ENCODE results near the gene CRMP1. TPM values are rescaled to one million over a fixed set of nuclear protein-coding genes. Genes with fewer than 3 reads are reported as not detected.
A peak's percentile ranks its signal among the peaks of the same experiment; 100 is the strongest.

CRMP1 gene
- total RNA-seq = 1.3 TPM
- long read RNA-seq, partial matches to known transcripts = 0 of 1 reads
- long read RNA-seq, other reads (novel, unspliced or antisense) = 1 of 1 reads

DNA sequence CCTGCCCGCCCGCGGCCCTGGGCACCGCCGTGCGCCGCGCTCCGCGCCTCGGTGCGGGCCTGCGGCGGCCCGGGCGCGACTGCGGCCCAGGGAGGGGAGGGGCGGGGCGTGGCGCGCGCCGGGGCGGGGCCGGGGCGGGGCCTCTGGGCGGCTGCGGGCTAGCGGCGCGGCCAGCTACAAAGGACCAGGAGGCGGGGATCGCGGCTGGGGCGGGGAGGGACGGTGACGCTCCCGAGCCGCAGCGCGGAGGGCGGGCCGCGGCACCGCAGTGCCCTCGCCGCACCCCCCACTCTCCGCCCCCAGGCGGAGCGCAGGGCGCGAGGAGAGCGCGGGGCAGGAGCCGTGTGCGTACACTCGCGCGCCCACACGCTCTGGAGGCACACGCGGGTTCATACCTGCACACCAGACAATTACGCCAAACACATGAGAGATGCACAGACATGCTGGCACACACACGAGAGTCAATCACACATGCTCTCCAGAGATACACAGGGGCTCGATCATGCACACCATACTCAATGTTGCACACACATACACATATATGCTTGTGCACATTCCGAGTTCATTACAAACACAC is at the start of gene CRMP1:
Gene CRMP1 (minus strand): TSS at position 83 of the 577 bp plus-strand sequence. CDS start 117 bp downstream, outside the sequence.
- DNase-seq = peak; percentile 55
- intact Hi-C loops (cut with micrococcal nuclease) = no loop called here
- ATAC-seq = peak; percentile 76

- no peak for ATAC-seq
- no peak for DNase-seq
- intact Hi-C loops (cut with micrococcal nuclease) = no loop called here
Measured at GRCh38 chr4:5941601-5942000, 48.7 kb upstream of the CRMP1 start.

GRCh38 chr4:5940470-5941203 is 47.8 kb upstream of the CRMP1 start:
- no peak for ATAC-seq
- DNase-seq = no peak
- intact Hi-C loops (cut with micrococcal nuclease) = no loop called here

- intact Hi-C loops (cut with micrococcal nuclease) = no loop called here
- ATAC-seq = no peak
Measured at GRCh38 chr4:5933996-5934831, 41.3 kb upstream of the CRMP1 start.

DNA sequence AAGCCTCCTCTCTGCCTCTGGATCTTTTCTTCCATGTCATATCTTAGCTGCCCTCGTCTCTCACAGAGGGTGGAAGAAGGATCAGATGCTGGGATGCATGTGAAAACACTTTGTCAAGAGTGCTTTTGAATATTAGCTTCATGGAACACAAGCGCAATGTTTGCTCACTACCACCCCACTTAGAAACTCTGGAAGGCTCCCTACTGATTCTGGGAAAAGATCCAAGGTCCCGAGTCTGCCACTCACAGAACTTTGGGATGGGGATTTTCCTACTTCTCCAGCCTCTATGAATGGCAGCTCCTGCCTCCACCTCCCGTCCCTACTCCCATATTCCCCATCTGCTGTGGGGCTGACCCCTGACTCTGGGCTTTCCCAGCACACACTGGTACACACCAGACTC is 40.2 kb upstream of the CRMP1 start:
- no peak for DNase-seq
- no peak for ATAC-seq
- intact Hi-C loops (cut with micrococcal nuclease) = no loop called here

More at GRCh38 chr4:5933996-5934831, 41.3 kb upstream of the CRMP1 start:
- no peak for DNase-seq

GRCh38 chr4:5932035-5932568 is 39.2 kb upstream of the CRMP1 start:
- DNase-seq = no peak
- intact Hi-C loops (cut with micrococcal nuclease) = no loop called here
- no peak for ATAC-seq

DNA sequence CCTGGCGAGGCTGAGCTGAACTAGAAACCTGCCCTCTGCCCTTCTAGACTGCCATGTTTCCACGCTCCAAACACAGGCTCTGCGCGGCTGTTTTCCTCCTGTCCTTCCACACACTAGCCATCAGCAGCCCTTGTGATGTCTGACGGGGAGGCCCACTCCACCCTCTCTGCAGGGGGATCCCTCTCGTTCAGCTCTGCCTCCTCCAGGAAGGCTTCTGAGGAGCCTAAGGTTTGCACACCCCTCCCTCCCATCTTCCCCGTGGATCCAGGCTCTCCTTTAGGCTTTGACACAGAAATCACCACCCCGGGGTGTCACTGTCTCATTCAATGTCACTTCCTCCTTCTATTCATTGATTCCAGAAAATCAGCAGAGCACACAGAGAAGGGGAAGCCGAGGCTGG is 38.6 kb upstream of the CRMP1 start:
- intact Hi-C loops (cut with micrococcal nuclease) = no loop called here
- no peak for ATAC-seq
- DNase-seq = no peak

- no peak for ATAC-seq
- no peak for DNase-seq
- intact Hi-C loops (cut with micrococcal nuclease) = no loop called here
Measured at GRCh38 chr4:5930876-5931275, 38.0 kb upstream of the CRMP1 start.

- ATAC-seq (no peak), DNase-seq (no peak)
Measured at GRCh38 chr4:5930456-5930855, 37.6 kb upstream of the CRMP1 start.

DNA sequence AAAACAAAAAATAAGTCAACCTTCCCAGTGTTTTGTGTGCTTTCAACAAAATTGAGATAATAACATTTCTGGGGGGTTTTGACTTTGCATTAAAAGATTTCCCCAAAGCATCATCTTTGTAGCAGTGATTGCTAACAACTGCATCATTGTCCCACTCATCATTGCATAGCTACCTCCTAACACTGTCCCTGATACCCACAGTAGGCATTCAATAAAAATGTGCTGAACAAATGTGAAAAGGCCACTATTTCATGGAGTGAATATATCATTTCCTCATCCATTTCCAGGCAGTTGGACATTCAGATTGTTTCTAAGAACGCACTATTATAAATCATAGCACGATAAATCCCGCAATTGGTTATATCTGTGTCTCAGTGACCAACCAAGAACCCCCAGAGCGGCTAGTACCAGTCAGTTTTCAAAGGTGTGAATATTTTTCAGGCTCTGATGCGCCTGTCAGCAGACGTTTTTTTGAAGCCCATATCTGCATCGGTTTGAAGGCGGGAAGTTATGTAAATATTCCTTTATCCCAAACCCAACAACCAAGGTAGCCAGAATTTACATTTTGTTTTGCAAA is 36.0 kb upstream of the CRMP1 start:
- ATAC-seq (no peak), DNase-seq (no peak)
- intact Hi-C loops (cut with micrococcal nuclease) = no loop called here

More at GRCh38 chr4:5930456-5930855, 37.6 kb upstream of the CRMP1 start:
- intact Hi-C loops (cut with micrococcal nuclease) = no loop called here

- intact Hi-C loops (cut with micrococcal nuclease) = no loop called here
- no peak for ATAC-seq
- no peak for DNase-seq
Measured at GRCh38 chr4:5928274-5928673, 35.4 kb upstream of the CRMP1 start.

GRCh38 chr4:5927747-5928146 is 34.9 kb upstream of the CRMP1 start:
- intact Hi-C loops (cut with micrococcal nuclease) = no loop called here
- no peak for DNase-seq
- ATAC-seq = no peak

DNA sequence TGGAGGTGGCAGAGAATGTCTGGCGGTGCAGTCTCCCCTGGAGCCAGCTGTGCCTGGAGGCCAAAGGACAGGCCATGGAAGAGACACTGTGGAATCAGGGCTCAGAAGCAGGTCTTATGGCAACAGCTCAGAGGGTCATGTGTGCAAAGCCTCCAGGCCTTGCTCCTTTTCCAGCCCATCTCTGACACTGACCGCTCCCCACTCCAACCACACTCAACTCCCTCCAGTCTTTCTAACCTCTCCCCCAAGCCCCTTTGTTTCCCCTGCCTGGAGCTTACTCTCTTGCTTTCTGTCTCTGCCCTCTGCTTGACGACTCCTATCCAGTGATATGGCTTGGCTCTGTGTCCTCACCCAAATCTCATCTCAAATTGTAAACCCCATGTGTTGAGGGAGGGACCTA is 34.2 kb upstream of the CRMP1 start:
- intact Hi-C loops (cut with micrococcal nuclease) = no loop called here
- ATAC-seq = no peak
- DNase-seq = no peak

GRCh38 chr4:5926598-5926997 is 33.7 kb upstream of the CRMP1 start:
- intact Hi-C loops (cut with micrococcal nuclease) = no loop called here

DNA sequence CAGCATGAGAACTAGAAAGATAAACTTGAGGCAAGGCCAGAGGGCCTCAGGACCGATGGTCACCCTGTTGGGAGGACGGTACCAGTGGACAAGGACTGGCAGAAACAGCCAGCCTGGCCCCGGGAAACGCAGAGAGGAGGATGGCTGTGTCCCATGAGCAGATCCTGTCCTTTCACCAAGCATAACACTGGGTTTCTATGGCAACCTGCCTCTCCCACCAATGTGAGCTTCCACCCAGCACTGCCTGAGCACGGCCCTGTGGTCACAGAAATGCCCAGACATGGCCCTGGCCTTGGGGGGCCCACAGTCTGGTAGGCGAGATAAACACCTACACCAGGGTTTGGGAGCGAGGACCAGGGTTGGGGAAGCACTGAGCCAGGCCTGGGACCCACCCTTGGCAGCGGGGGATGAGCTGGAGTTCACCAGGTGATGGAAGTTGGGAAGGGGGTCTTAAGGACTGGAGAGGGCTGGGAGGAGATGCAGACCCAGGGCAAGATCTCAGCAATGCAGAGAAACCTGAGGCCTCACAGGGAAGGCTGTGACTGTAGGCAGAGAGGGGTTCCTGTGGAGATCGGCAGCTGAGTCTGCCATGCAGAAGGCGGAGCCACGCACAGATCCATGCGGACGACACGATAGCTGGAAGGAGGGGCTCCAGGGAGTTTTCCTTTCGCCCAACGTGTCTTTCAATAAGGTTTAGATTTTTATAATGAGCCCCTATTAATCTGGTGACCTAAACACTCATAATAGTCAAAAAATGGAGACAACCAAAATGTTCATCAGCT is 32.7 kb upstream of the CRMP1 start:
- intact Hi-C loops (cut with micrococcal nuclease) = no loop called here
- no peak for ATAC-seq
- no peak for DNase-seq

More at GRCh38 chr4:5926598-5926997, 33.7 kb upstream of the CRMP1 start:
- no peak for DNase-seq
- no peak for ATAC-seq

- intact Hi-C loops (cut with micrococcal nuclease) = no loop called here
- ATAC-seq (no peak), DNase-seq (no peak)
Measured at GRCh38 chr4:5924461-5925125, 31.7 kb upstream of the CRMP1 start.

GRCh38 chr4:5923376-5923775 is 30.5 kb upstream of the CRMP1 start:
- ATAC-seq (no peak), DNase-seq (no peak)
- intact Hi-C loops (cut with micrococcal nuclease) = no loop called here

- ATAC-seq (no peak), DNase-seq (no peak)
- intact Hi-C loops (cut with micrococcal nuclease) = no loop called here
Measured at GRCh38 chr4:5922556-5922955, 29.7 kb upstream of the CRMP1 start.
